NT2/D1 (cell line): ENCODE results near the gene ADAMTS6.

Experiments
- SUZ12 ChIP-seq: IDR thresholded peaks from 2 replicates; pipeline ENCODE4 v1.6.1; 2011; ENCODE audit not compliant: insufficient read length, insufficient read depth; ENCODE audit errors: extremely low read depth
- YY1 ChIP-seq: IDR thresholded peaks from 2 replicates; pipeline ENCODE4 v1.6.1; 2011; ENCODE audit not compliant: insufficient read length, insufficient read depth
- ZNF274 ChIP-seq: IDR thresholded peaks from 2 replicates; pipeline ENCODE4 v1.6.1; 2011; ENCODE audit warnings: mild to moderate bottlenecking, low read depth, low read length

DNA sequence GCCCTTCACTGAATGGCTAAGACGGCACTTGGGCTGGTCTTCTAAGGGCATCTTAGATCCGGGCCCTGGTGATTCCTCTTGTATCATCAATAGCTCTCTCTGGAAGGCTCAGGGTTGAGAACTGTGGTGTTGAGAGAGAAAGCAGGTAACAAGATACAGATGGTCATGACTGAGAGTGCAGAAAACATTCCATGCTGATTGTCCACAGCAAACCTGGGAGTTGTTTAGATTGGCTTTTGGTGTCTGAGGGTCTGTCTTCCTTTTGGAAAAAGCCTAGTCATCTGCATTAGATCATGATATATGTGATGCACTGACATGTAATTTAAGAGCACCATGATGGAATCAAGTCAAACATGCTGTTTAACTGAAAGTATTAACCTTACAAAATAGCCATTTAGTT is 331.9 kb downstream of the ADAMTS6 start:
- no peak for TF ChIP-seq YY1
- no peak for TF ChIP-seq ZNF274
- no peak for TF ChIP-seq SUZ12
